D721Med (cell line): ENCODE results near the gene MKI67.

Experiments
- DNase-seq: peaks from one replicate; pipeline ENCODE4 v3.0.0; 2011; ENCODE audit warnings: low spot score; ENCODE audit not compliant: insufficient read length
- FAIRE-seq: peaks from 2 replicates; lab custom pipeline; 2011; peaks lifted over from hg19 to GRCh38; lab: Jason Lieb, UNC
- TF ChIP-seq, protein P1 (sequence below): IDR thresholded peaks from 2 replicates; pipeline ENCODE4 v1.5.1; 2012; ENCODE audit warnings: mild to moderate bottlenecking, control low read depth; ENCODE audit not compliant: insufficient read depth; ENCODE audit errors: missing control alignments

The MKI67 gene

DNA sequence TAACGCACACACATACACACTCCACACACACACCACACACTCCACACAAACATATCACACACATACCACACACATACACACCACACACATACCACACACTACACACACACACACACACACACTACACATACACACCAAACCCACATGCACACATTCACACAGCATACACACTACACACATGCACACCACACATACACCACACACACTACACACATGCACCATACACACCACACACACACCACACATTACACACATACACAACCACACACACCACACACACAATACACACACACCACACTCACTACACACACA is 66.3 kb downstream of the MKI67 start:
- TF ChIP-seq, protein P1, sequence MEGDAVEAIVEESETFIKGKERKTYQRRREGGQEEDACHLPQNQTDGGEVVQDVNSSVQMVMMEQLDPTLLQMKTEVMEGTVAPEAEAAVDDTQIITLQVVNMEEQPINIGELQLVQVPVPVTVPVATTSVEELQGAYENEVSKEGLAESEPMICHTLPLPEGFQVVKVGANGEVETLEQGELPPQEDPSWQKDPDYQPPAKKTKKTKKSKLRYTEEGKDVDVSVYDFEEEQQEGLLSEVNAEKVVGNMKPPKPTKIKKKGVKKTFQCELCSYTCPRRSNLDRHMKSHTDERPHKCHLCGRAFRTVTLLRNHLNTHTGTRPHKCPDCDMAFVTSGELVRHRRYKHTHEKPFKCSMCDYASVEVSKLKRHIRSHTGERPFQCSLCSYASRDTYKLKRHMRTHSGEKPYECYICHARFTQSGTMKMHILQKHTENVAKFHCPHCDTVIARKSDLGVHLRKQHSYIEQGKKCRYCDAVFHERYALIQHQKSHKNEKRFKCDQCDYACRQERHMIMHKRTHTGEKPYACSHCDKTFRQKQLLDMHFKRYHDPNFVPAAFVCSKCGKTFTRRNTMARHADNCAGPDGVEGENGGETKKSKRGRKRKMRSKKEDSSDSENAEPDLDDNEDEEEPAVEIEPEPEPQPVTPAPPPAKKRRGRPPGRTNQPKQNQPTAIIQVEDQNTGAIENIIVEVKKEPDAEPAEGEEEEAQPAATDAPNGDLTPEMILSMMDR: no peak
- DNase-seq (no peak), FAIRE-seq (no peak)

DNA sequence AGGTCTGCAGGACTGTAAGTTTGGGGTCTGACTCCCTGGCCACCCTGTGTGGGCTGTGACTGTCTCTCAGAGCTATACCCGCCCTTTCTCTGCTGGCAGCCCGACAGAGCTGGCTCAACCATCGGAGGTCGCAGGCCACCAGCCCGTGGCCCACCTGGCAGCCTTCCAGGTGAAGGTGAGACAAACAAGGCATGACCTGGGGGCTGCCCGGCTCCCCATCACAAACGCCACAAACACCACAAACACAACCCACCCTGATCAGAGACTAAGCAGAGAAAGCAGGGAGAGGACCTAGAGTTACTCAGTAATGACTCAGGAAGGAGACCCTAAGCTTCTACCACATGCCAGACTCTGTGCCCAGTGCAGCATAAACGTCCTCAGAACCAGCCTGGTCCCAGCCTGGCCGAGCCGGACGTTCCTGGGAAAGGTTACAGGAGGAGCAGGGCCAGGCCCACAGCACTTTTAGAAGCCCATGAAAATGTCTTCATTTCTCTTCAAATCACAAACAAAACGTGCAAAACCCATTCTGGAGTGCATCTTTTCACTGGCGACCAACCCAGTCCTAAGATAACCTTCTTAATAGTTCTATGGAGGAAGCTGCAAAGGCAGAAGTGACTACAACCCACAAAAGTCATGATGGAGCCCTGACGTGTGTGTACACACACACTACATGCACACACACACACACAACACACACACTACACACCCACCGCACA is 66.8 kb downstream of the MKI67 start:
- FAIRE-seq (no peak), DNase-seq (no peak)
- TF ChIP-seq, protein P1: no peak

DNA sequence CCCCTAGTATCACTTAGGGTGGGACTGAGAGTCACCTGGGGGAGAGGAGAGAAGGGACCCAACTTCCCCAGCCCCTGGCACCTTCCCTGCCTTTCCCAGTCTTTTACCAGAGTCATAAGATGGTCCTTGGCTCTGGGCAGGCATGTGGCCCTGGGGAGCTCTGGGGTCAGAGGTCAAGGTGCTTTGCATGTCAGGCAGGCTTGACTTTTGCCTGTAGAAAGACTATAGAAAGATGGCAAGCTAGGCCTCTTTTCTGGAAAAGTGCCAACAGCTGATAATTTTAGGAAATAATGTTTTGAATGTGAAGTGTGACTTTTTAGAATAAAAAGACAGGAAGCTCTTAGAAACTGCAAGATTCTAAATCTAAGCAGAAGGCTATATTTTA is 67.5 kb downstream of the MKI67 start:
- DNase-seq: no peak
- TF ChIP-seq, protein P1: no peak
- FAIRE-seq: no peak

DNA sequence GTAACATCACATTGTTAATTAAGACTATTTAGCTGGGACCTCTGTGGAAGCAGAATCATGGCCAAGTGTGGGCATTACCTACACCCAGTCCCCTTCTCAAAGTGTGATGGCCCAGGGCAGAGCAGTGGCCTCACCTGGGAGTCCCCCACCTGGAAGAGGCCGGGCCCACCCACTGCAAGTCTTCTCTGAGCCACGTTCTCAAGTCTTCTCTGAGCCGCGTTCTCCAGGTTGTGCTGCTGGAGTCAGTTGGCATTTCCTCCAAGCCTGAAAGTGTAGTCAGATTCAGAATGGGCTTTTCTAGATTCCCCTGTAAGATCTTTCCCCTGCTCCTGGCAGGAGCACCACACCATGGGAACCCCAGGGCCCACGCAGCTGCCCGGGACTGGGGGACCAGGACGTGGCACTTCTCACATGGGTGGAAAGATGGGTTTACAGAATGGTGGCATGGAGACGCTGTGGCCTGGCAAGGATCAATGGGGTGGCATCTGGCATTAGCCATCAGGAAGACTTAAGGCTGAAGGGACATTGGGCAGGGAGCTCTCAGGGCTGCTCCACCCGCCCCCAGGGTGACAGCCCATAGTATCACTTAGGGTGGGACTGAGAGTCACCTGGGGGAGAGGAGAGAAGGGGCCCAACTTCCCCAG is 68.0 kb downstream of the MKI67 start:
- DNase-seq: no peak
- FAIRE-seq: no peak

GRCh38 chr10:128056303-128057050 is 69.7 kb downstream of the MKI67 start:
- no peak for DNase-seq
- TF ChIP-seq, protein P1: no peak
- no peak for FAIRE-seq

More for the DNA sequence above, 68.0 kb downstream of the MKI67 start:
- TF ChIP-seq, protein P1: no peak

GRCh38 chr10:128055061-128055868 is 71.0 kb downstream of the MKI67 start:
- TF ChIP-seq, protein P1: no peak
- DNase-seq (no peak), FAIRE-seq (no peak)
